ENCODE results near the gene GTF2H1.
"Not testable (repeated sequence)": the region's sequence is repeated elsewhere in the genome, so short reads cannot be mapped to it uniquely, and the experiment has no call there.

The GTF2H1 gene

DNA sequence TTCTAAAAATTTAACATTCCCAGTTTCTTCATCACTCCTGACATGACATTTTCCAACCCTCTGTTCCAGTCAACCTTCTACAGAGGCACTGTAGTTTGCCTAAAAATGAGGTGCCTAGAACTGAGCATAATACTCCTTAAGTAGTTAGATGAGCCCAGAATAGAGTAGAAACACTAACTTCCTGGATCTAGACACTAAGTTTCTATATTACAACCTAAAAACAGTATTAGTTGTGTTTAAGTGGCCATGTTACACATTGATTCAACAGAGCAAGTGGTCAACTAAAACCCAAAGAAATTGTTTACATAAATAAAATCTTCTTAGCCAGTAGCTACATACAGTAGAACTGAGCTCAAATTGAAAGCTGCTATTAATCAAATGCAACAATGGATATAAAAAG lies 1.8 kb upstream of the GTF2H1 start:
- DNase-seq = no peak

DNA sequence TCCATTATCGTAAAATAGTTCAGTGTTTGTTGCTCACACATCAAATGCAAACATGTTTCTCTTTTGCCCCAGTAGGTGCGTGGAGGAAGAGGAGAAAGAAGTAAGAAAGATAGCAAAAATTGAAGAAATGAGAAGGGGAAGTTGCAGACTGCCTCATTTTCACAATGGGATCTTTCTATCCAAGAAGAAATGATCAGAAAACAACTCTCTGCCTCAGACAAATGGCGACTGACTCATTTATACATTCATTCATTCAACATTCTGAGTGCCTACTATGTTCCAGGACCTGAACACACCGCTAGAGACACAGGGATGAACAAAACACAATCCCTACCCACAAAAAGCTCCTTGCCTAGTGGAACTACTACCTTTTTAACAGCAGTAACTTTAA lies 794 bp upstream of the GTF2H1 start:
- no peak for DNase-seq

DNA sequence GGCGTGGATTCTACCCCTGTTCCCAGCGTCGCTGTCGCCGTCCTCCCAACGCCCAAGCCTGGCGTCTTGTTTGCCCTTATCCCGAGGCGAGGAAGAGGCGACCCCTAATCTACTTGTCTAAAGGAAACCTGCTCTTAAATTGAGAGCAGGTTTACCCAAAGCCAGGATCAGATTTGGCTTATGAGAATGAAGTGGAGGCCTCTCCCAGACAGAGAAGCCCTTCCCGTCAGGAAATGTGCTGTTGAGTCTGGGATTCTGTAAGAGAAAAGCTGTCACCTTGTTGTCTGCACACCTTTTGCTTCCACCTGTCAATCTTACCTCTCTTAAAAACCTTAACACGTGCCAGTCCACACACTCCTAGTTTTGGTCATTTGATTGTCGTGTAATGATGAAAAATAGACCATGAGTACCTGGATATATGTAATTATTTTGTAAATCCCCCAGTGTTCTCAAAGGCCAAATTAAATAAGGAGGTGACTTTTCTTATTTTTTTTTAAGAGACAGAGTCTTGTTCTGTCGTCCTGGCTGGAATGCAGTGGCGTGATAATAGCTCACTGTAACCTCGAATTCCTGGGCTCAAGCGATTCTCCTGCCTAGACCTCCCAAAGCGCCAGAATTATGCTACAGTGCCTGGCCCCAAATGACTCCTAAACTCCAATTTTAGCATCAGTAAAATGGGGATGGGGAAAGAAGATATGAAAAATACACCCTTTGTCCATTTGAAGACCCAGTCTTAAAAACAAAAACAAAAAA lies 627 bp downstream of the GTF2H1 start:
- DNase-seq = no peak

DNA sequence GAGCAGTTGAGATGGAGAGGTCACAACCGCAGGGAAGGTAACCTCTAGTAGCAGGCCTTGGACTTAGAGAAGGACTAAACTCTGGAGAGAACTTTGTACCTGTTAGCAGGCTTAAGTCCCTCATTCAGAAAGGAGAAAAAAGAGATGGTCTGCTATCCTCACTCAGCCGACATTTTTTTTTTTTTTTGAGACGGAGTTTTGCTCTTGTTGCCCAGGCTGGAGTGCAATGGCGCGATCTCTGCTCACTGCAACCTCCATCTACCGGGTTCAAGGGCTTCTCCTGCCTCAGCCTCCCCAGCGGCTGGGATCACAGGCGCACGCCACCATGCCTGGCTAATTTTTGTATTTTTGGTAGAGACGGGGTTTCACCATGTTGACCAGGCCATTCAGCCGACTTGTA lies 1.5 kb downstream of the GTF2H1 start:
- DNase-seq = not testable (repeated sequence)

DNA sequence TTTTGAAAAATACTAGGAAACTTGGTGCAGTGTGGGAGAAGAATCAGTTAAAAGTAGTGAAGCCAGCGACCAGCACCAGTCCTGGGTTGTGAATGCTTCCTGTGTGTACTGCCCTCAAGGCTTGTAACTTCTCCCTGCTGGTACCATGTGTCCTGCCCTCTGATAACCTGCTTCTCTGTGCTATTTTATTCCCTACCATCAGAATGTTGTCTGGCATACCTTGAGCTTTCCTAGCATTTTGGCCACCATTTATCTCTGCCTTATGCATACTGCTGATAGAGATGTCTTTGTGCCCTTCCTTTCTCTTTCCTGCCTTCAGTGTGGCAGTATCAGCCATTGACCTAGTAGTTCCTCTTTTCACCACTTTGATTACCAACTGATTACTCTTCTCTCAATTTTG lies 2.0 kb downstream of the GTF2H1 start:
- no peak for DNase-seq

DNA sequence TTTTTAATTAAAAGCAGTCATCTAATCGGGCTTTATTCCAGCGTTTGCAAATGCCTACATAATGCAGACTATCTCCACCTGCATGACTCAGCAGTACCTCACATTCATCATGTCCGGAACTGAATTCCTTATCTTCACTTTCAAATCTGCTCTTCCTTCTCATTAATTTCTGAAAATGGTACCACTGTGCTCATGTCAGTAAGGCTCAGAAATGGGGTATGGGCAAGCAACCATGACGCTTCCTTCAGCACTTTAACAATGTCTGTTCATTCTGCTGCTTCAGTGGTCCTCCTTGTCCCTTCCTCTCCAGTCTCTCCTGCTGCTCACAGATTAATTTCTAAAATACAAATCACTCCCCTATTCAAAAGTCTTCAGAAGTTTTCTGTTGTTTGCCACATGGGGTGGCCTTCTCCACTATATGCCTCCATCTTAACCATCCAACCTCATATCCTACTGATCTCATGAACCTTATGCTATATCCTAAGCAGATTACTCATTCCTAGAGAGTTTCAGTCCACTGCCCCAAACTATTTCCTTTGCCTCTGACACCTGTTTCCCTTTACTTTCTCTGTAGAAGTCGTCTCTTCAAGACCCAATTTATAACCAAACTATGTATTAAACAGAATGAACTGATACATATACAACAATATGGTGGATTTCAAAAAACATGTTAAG lies 7.0 kb downstream of the GTF2H1 start:
- no peak for DNase-seq

DNA sequence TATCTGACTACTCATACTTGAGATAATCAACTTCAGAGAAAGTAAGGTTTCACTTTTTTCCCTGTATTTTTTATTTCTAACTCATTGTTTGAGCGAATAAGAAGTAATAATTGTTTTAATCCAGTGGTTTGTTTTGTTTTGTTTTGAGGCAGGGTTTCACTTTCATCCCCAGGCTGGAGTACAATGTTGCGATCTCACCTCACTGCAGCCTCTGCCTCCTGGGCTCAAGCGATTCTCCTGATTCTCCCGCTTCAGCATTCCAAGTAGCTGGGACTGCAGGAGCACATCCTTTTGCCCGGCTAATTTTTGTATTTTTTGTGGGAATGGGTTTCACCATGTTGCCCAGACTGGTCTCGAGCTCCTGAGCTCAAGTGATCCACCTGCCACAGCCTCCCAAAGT lies 8.6 kb downstream of the GTF2H1 start:
- no peak for DNase-seq

DNA sequence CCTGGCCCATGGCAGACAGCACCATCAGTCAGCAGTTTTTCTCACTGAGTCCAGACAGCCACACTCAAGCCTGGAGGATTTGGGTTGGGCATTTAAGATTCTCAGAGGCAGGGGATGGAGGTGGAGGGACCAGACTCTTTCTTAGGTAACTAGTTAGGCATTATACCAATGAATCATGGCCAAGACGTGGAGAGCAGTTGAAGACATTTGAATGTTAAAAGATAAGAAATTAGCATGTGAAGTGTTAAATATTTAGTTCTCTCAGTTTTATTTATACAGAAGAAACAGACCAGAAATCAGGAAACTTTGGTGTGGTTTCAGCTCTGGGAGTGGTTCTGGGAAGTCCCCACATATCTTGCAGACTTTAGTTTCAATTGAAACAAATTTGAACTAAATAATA lies 9.9 kb downstream of the GTF2H1 start:
- DNase-seq = no peak

DNA sequence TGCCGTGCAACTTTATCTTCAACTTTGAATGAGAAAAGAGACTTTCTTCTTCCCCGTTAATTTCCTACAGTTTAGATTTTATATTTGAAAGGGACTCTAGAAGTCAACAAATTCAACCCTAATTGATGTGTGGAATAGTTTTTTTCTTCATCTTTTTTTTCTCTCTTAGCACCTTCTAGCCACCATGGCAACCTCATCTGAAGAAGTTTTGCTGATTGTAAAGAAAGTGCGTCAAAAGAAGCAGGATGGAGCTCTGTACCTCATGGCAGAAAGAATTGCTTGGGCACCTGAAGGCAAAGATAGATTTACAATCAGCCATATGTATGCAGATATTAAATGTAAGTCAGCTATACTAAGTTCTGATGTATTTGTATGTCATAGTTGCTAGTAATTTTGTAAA lies 10.5 kb downstream of the GTF2H1 start:
- no peak for DNase-seq

DNA sequence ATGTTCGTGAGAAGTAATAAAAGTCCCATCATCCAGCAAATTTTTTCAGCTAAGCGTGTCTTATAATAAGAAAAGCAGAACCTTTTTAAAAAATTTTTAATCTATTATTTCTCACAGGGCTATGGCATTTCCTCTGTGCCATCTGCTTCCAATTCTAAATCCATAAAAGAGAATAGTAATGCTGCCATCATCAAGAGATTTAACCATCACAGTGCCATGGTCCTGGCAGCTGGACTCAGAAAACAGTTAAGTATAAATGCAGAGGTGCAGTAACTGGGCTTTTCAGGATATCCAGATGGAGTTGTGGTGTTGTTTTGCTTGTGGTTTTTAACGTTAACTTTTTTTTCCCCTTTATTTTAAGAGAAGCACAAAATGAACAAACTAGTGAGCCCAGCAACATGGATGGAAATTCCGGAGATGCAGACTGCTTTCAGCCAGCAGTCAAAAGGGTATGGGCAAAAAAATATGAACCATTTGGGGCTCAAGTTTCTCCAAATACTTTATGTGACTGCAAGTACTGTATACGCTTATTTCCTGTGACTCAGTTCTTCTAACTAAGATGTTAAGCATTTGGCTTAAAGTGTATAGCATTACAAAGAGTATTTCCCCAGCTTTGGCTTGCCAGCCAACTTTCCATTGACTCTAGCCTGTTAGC lies 25.2 kb downstream of the GTF2H1 start:
- no peak for DNase-seq

DNA sequence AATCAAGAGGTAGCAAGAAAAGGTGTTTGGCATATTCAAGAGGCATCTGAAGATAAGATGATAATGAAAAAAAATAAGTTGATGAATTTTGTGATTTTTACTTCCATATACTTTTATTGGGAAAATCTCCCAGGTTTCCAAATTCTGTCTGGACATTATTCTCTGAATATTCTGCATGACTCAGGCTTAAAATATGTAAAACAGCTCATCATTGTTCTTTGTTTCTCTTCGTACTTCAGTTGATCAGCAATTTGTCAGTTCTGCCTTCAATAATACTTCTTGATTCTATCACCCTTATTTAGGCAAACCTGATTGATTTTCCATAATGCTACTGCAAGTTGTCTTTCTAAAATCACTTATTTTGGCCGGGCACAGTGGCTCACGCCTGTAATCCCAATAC lies 30.2 kb downstream of the GTF2H1 start:
- no peak for DNase-seq

DNA sequence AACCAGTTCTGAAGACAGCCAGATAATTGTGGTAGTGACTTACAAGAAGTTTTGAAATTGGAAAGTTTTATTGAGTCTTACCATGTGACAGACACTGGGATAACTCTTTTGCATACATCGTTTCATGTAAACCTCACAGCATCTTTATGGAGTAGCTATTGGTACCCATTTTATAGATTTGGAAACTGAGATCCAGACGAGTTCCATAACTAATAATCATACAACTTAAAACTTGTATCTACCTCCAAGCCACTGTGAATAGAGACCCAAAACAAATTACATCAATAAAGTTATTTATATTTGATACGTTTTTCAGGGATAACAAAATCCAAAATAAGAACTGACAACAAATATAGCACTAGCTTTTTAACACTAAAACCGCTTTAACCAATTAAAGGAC lies 36.3 kb downstream of the GTF2H1 start:
- DNase-seq = no peak

DNA sequence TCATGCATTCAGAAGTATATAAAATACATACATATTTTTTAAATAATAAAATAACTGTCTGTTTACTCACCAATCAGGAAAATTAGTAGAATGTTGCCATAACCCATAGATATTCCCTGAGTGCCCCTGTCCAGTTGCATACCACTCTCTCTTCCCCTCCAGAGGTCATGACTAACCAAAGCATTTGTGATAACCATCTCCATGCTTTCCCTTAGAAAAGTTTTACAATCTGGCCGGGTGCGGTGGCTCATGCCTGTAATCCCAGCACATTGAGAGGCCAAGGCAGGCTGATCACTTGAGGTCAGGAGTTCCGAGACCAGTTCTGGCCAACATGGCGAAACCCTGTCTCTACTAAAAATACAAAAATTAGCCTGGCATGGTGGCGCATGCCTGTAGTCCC lies 38.8 kb downstream of the GTF2H1 start:
- DNase-seq = no peak

DNA sequence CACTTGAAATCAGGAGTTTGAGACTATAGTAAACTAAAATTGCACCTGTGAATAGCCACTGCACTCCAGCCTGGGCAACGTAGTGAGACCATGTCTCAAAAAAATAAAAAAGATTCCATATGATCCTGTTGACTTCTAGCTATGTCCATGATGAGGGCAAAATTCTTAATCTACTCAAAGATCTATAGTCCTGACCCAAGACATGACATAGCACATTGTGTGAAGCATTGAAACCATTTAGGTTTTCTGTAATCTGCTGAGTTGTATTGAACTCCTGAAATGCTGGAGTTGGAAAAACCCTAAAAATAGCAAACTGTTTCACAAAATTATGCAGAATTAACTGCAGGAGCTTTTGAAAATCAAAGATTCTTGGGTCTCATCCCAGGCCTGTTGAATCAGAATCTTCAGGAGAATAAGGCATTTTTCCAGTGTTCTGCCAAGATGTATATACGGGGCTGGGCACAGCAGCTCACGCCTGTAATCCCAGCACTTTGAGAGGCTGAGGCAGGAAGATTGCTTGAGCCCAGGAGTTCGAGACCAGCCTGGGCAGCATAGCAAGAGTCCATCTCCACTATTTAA lies 42.2 kb downstream of the GTF2H1 start:
- no peak for DNase-seq

DNA sequence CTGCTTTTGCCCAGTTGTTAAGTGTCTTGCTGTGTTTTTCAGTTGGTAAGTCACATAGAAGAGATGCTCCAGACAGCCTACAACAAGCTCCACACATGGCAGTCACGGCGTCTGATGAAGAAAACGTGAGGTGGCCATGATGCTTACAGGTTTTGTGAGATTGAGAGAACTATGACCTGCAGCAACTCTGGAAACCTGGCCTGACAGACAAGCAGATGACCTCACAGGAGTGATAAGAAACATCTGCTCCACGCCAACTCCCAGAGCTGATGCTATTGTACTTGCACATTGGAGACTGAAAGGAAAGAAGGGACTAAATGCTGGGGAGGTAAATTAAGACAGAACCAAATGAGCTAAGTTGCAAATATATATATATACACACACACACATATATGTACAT lies 43.4 kb downstream of the GTF2H1 start:
- DNase-seq = no peak

DNA sequence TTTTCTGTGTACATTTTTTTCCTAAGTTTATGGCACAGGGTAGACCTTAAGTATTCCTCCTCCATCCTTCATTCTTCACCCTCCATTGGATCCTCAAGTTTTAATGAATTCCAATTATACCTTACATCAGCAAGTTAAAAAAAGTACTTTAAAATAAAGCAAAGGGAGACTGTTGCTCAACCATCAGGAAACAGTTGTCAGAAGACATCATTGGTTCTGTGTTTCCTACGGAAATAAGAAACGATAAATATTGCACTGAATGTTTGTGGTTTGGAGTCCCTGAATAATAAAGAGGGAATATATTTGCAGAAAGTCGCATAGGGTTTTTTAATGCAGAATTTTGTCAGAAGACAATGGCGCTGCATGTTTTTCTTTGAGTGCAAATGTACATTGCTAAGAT lies 43.9 kb downstream of the GTF2H1 start:
- DNase-seq = no peak

DNA sequence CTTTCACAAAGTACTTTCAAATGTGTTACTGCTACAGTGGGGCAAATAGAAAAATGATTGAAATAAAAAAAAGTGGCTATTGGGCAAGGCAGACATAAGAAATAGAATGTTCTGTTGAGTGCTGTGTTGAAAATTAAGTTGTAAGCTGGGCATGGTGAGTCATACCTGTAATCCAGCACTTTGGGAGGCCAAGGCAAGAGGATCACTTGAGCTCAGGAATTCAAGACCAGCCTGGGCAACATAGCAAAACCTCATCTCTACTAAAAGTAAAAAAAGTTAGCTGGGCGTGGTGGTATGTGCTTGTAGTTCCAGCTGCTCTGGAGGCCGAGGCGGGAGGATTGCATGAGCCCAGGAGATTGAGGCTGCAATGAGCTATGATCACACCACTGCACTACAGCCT lies 45.1 kb downstream of the GTF2H1 start:
- DNase-seq = no peak

DNA sequence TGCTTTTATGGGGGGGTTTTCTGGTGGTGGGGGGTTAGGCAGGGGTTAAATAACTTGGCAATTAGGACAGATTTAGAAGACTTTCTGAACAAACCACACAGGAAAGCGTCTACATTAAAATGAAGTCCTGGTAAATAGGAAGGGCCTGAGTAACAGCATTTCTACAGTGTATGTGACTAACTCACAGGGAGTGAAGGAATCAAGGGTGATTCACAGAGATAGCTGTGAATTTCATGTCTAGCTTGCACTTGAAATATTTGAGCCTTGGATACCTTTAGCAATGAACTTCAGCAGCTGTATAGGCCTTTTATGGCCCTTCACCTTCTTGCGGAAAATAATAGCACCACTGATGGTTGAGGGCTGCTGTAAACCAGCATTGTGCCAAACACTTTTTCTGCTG lies 45.9 kb downstream of the GTF2H1 start:
- DNase-seq = no peak

DNA sequence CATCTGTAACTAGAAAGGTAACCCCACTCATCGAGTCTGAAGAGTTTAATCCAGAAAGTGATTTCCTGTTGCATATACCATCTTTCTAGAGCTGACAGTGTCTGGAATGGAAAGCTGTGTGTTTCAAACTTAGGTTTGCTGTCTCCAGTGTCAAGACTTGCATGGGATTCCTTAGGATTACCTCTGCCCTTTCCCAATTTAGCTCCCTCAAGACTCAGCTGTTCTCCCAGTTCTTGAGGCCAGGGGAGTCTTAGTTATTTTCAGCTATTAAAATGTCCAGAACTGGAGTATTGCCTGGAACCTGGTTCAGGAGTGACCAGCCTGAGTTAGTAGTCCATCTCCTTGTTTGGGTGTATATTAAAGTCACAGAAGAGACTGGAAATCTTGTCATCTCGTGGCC lies 47.0 kb downstream of the GTF2H1 start:
- DNase-seq = no peak

DNA sequence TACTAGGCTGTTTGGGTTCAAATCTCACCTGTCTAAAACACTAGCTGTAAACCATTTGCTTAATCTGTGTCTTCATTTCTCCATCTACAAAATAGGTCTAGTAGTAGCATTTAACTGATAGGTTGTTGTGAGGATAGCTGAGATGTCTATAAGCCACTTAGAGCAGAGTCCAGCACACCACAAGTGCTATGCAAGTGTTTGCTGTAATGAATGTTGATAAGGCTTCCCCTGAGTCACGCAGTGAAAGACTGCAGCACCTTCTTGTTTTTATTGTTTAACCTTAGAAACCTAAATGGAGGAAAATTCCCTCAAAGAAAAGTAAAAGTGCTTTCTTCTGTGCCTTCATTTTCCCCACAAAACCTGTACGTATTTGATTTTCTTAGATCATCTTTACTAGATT lies 48.9 kb downstream of the GTF2H1 start:
- no peak for DNase-seq

DNA sequence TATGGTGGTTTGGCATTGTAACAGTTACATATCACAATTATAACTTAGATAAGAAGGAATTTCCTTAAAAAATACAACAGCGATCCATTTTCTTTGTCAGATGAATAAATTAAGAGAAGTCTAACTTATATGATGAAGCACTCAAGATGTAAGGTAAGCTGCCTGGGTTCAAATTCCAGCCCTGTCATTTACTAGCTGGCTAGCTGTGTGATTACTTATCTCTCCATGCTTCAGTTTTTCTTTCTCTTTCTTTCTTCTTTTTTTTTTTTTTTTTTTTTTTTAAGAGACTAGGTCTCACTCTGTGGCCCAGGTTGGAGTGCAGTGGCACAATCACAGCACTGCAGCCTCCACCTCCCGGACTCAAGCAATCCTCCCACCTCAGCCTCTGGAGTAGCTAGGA lies 49.8 kb downstream of the GTF2H1 start:
- DNase-seq = no peak

DNA sequence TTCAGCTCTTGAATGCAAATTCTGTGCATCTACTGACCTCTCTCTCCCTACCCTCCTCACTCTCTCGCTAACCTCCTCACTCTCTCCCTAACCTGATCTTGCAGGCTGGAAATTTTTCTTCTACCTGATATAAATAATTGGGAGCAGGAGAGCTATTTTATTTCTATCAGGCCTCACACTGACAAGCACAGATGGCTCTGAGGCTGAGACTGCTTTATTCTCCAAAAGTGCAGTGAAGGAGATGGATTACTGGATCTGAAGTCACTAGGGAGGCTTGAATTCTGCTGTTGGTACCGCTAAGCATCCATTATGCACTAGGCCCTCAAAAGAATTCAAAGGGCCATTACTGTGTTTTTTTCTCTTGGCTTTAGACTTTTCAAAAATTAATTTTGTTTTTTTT lies 52.6 kb downstream of the GTF2H1 start:
- no peak for DNase-seq

DNA sequence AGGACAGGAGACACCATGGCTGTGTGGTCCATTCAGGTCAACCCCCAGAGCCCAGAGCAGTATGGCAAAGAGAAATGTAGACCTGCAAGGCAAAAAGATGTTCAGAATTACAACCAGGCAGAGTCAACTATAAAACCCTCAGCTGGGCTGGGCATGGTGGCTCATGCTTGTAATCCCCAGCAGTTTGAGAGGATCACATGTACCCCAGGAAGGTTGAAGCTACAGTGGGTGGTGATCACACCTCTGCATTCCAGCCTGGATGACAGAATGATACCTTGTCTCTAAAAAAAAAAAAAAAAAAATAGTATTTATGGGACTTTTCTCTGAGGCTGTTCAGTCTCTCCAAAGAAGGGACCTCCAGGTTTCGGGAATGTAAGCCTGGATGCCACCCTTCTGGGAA lies 53.6 kb downstream of the GTF2H1 start:
- DNase-seq = no peak

DNA sequence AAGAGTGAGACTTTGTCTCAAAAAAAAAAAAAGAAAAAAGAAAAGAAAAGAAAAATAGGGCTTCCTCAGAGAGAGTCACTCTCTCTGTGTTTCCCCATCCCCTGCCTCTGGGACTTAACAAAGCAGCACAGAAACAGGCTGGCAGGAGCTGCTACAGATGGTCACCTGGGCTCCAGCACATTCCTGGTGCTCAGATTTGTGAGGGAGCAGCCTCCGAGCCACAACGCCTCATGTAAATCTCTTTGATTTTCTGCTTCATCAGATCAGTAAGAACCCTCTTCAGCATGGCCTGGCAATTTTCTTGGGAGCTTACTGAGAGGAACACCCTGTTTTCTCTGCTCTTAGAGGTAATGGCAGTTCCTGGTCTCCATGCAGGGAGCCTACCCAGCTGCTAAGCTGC lies 56.8 kb downstream of the GTF2H1 start:
- no peak for DNase-seq
